SW480 (cell line): ENCODE measurements around the gene TAT.
A peak's percentile ranks its signal among the peaks of the same experiment; 100 is the strongest.
"Not testable (repeated sequence)": the region's sequence is repeated elsewhere in the genome, so short reads cannot be mapped to it uniquely, and the experiment has no call there.

Experiments
- DNase-seq: peaks from one replicate; pipeline ENCODE4 v3.0.0-alpha.2; 2016; ENCODE audit warnings: low spot score

Gene TAT

GRCh38 chr16:71576971-71577370, at the start of gene TAT:
Gene TAT (minus strand): TSS chr16:71577092. CDS start chr16:71576415, 677 bp downstream.
- no peak for DNase-seq

GRCh38 chr16:71626018-71626857, 49.3 kb upstream of the TAT start, which contains the start of gene MARVELD3:
Gene MARVELD3 (plus strand): TSS chr16:71626184. CDS start chr16:71626230, 46 bp downstream.
- DNase-seq, result peak; percentile 74

- no peak for DNase-seq
Observed at GRCh38 chr16:71625113-71625850, 48.4 kb upstream of the TAT start.

GRCh38 chr16:71623597-71623996, 46.7 kb upstream of the TAT start:
- no peak for DNase-seq

GRCh38 chr16:71622088-71622487, 45.2 kb upstream of the TAT start:
- no peak for DNase-seq

- no peak for DNase-seq
Observed at GRCh38 chr16:71618429-71618828, 41.5 kb upstream of the TAT start.

GRCh38 chr16:71614956-71615355, 38.1 kb upstream of the TAT start:
- DNase-seq, result not testable (repeated sequence)

GRCh38 chr16:71610936-71611871, 34.3 kb upstream of the TAT start:
- peak; percentile 46 for DNase-seq

GRCh38 chr16:71610447-71610846, 33.6 kb upstream of the TAT start:
- DNase-seq, result no peak

- no peak for DNase-seq
Observed at GRCh38 chr16:71609066-71609465, 32.2 kb upstream of the TAT start.

- no peak for DNase-seq
Observed at GRCh38 chr16:71600822-71601221, 23.9 kb upstream of the TAT start.

- not testable (repeated sequence) for DNase-seq
Observed at GRCh38 chr16:71598426-71598825, 21.5 kb upstream of the TAT start.

GRCh38 chr16:71595340-71595826, 18.5 kb upstream of the TAT start:
- DNase-seq, result not testable (repeated sequence)

- no peak for DNase-seq
Observed at GRCh38 chr16:71594000-71594646, 17.2 kb upstream of the TAT start.

- DNase-seq, result no peak
Observed at GRCh38 chr16:71593048-71593999, 16.4 kb upstream of the TAT start.

GRCh38 chr16:71591917-71592316, 15.0 kb upstream of the TAT start:
- DNase-seq, result no peak

GRCh38 chr16:71590584-71590983, 13.7 kb upstream of the TAT start:
- DNase-seq, result no peak

GRCh38 chr16:71590071-71590470, 13.2 kb upstream of the TAT start:
- not testable (repeated sequence) for DNase-seq

- DNase-seq, result not testable (repeated sequence)
Observed at GRCh38 chr16:71589334-71589733, 12.4 kb upstream of the TAT start.

- no peak for DNase-seq
Observed at GRCh38 chr16:71585318-71585703, 8.4 kb upstream of the TAT start.
